C4-2B (cell line): ENCODE results near the gene CCL8.

Experiments used
- H3K27ac ChIP-seq: fragments of 450-650 bp; 2 replicates; pipeline ENCODE4 v1.5.1; 2017
- CTCF ChIP-seq: fragments of 450-650 bp; conservative IDR thresholded peaks from 2 replicates; pipeline ENCODE4 v1.5.1; 2017; ENCODE audit warnings: mild to moderate bottlenecking
- ZFX ChIP-seq: fragments of 450-650 bp; IDR thresholded peaks from 2 replicates; pipeline ENCODE4 v1.6.1; 2017

Gene CCL8

GRCh38 chr17:34290586-34290985, 28.6 kb upstream of the CCL8 start:
- TF ChIP-seq ZFX (no peak), CTCF (no peak)
- H3K27ac ChIP-seq, result no peak overlapping the region

GRCh38 chr17:34291721-34292348, 27.4 kb upstream of the CCL8 start:
- TF ChIP-seq CTCF (no peak), ZFX (no peak)
- no peak overlapping the region for H3K27ac ChIP-seq

GRCh38 chr17:34299027-34299426, 20.2 kb upstream of the CCL8 start:
- TF ChIP-seq ZFX (no peak), CTCF (no peak)
- H3K27ac ChIP-seq, result no peak overlapping the region

GRCh38 chr17:34299956-34300577, 19.2 kb upstream of the CCL8 start:
- no peak for TF ChIP-seq CTCF
- TF ChIP-seq ZFX, result no peak

GRCh38 chr17:34300652-34301370, 18.4 kb upstream of the CCL8 start:
- no peak overlapping the region for H3K27ac ChIP-seq
- no peak for TF ChIP-seq CTCF
- no peak for TF ChIP-seq ZFX

More at GRCh38 chr17:34299956-34300577, 19.2 kb upstream of the CCL8 start:
- H3K27ac ChIP-seq, result no peak overlapping the region

GRCh38 chr17:34301986-34302385, 17.2 kb upstream of the CCL8 start:
- no peak for TF ChIP-seq ZFX
- TF ChIP-seq CTCF, result no peak
- H3K27ac ChIP-seq, result no peak overlapping the region

- TF ChIP-seq ZFX (no peak), CTCF (no peak)
- no peak overlapping the region for H3K27ac ChIP-seq
These were observed 16.6 kb upstream of the CCL8 start for GRCh38 chr17:34302636-34303035.
